Measurements from ENCODE around the gene SLC22A16. TPM values are rescaled to one million over a fixed set of nuclear protein-coding genes. Genes with fewer than 3 reads are reported as not detected.

SLC22A16 gene
- total RNA-seq, 1 donor from 2014 or later = not detected

- H3K36me3 ChIP-seq (ENCODE audit: insufficient read depth, low read length) = no peaks in the 10 kb centered on the region
- no peak overlapping the region for H3K9ac ChIP-seq (ENCODE audit: low read length)
- H3K27ac Mint-ChIP-seq (ENCODE audit: unreplicated experiment) = no peak overlapping the region
- H2AFZ ChIP-seq (ENCODE audit: low read depth, low read length) = no peak overlapping the region
- no peak overlapping the region for H3K4me2 ChIP-seq (ENCODE audit: low read length)
- no peaks in the 10 kb centered on the region for H3K79me2 ChIP-seq (ENCODE audit: insufficient read depth, low read length)
- peaks cover 3% of the 10 kb centered on the region for H3K27me3 Mint-ChIP-seq (ENCODE audit: low read depth, unreplicated experiment)
- no peak overlapping the region for H3K27ac ChIP-seq (ENCODE audit: low read depth, low read length)
- no peaks in the 10 kb centered on the region for H3K4me1 ChIP-seq (ENCODE audit: insufficient read depth, low read length)
- no peaks in the 10 kb centered on the region for H4K20me1 ChIP-seq (ENCODE audit: insufficient read depth, low read length)
- H3K4me1 Mint-ChIP-seq (ENCODE audit: low read depth, unreplicated experiment) = no peaks in the 10 kb centered on the region
- no peaks in the 10 kb centered on the region for H3K9me3 ChIP-seq (ENCODE audit: insufficient read depth, low read depth, low read length)
- H3K4me3 ChIP-seq (ENCODE audit: insufficient read depth, low read depth, low read length) = no peak overlapping the region
- H3K27me3 ChIP-seq (ENCODE audit: insufficient read depth, low read length) = no peaks in the 10 kb centered on the region
- DNase-seq (ENCODE audit: low read depth) (no peak), FAIRE-seq (no peak)
- TF ChIP-seq CTCF (IDR thresholded peaks at IDR 0.05; ENCODE audit: insufficient read depth, low read depth, low read length) = no peak
- no peak for TF ChIP-seq EZH2 (IDR thresholded peaks at IDR 0.05; ENCODE audit: insufficient read depth, low read length)
- H3K9me3 Mint-ChIP-seq (ENCODE audit: unreplicated experiment) = no peaks in the 10 kb centered on the region
- no peaks in the 10 kb centered on the region for H3K36me3 Mint-ChIP-seq (ENCODE audit: low read depth, unreplicated experiment)
- no peak overlapping the region for H3K4me3 Mint-ChIP-seq (ENCODE audit: unreplicated experiment)
Measured at GRCh38 chr6:110404607-110405006, 71.8 kb downstream of the SLC22A16 start.

GRCh38 chr6:110401585-110402176, 74.7 kb downstream of the SLC22A16 start:
- no peaks in the 10 kb centered on the region for H4K20me1 ChIP-seq (ENCODE audit: insufficient read depth, low read length)
- H3K27me3 ChIP-seq (ENCODE audit: insufficient read depth, low read length) = no peaks in the 10 kb centered on the region
- no peak overlapping the region for H3K4me3 ChIP-seq (ENCODE audit: insufficient read depth, low read depth, low read length)
- Mint-ChIP-seq H3K4me1 (ENCODE audit: low read depth, unreplicated experiment) (no peaks in the 10 kb centered on the region), H3K4me3 (ENCODE audit: unreplicated experiment) (no peak overlapping the region), H3K27me3 (ENCODE audit: low read depth, unreplicated experiment) (peaks cover 3% of the 10 kb centered on the region), H3K36me3 (ENCODE audit: low read depth, unreplicated experiment) (no peaks in the 10 kb centered on the region), H3K27ac (ENCODE audit: unreplicated experiment) (no peak overlapping the region), H3K9me3 (ENCODE audit: unreplicated experiment) (no peaks in the 10 kb centered on the region)
- no peak for DNase-seq (ENCODE audit: low read depth)
- H3K9ac ChIP-seq (ENCODE audit: low read length) = no peak overlapping the region
- no peak overlapping the region for H3K27ac ChIP-seq (ENCODE audit: low read depth, low read length)
- no peak overlapping the region for H3K4me2 ChIP-seq (ENCODE audit: low read length)
- H3K36me3 ChIP-seq (ENCODE audit: insufficient read depth, low read length) = no peaks in the 10 kb centered on the region
- TF ChIP-seq CTCF (IDR thresholded peaks at IDR 0.05; ENCODE audit: insufficient read depth, low read depth, low read length) = no peak
- TF ChIP-seq EZH2 (IDR thresholded peaks at IDR 0.05; ENCODE audit: insufficient read depth, low read length) = no peak
- H3K9me3 ChIP-seq (ENCODE audit: insufficient read depth, low read depth, low read length) = no peaks in the 10 kb centered on the region
- no peaks in the 10 kb centered on the region for H3K79me2 ChIP-seq (ENCODE audit: insufficient read depth, low read length)
- FAIRE-seq = no peak
- H2AFZ ChIP-seq (ENCODE audit: low read depth, low read length) = no peak overlapping the region
- no peaks in the 10 kb centered on the region for H3K4me1 ChIP-seq (ENCODE audit: insufficient read depth, low read length)

- DNase-seq (ENCODE audit: low read depth) (no peak), FAIRE-seq (no peak)
- Histone ChIP-seq H3K27ac (ENCODE audit: low read depth, low read length) (no peak overlapping the region), H3K9me3 (ENCODE audit: insufficient read depth, low read depth, low read length) (no peaks in the 10 kb centered on the region), H2AFZ (ENCODE audit: low read depth, low read length) (peak overlapping the region; percentile 92), H4K20me1 (ENCODE audit: insufficient read depth, low read length) (no peaks in the 10 kb centered on the region), H3K27me3 (ENCODE audit: insufficient read depth, low read length) (no peaks in the 10 kb centered on the region), H3K4me2 (ENCODE audit: low read length) (peak overlapping the region; percentile 85), H3K36me3 (ENCODE audit: insufficient read depth, low read length) (no peaks in the 10 kb centered on the region), H3K79me2 (ENCODE audit: insufficient read depth, low read length) (no peaks in the 10 kb centered on the region), H3K4me1 (ENCODE audit: insufficient read depth, low read length) (no peaks in the 10 kb centered on the region), H3K4me3 (ENCODE audit: insufficient read depth, low read depth, low read length) (peak overlapping the region; percentile 45), H3K9ac (ENCODE audit: low read length) (peak overlapping the region; percentile 35)
- no peaks in the 10 kb centered on the region for H3K9me3 Mint-ChIP-seq (ENCODE audit: unreplicated experiment)
- no peaks in the 10 kb centered on the region for H3K36me3 Mint-ChIP-seq (ENCODE audit: low read depth, unreplicated experiment)
- TF ChIP-seq CTCF (IDR thresholded peaks at IDR 0.05; ENCODE audit: insufficient read depth, low read depth, low read length) = no peak
- H3K27ac Mint-ChIP-seq (ENCODE audit: unreplicated experiment) = no peak overlapping the region
- no peaks in the 10 kb centered on the region for H3K4me1 Mint-ChIP-seq (ENCODE audit: low read depth, unreplicated experiment)
- H3K27me3 Mint-ChIP-seq (ENCODE audit: low read depth, unreplicated experiment) = peaks cover 8% of the 10 kb centered on the region
- no peak overlapping the region for H3K4me3 Mint-ChIP-seq (ENCODE audit: unreplicated experiment)
Measured at GRCh38 chr6:110400208-110400607, 76.2 kb downstream of the SLC22A16 start.
